DMS53 treated with DMSO at 0.1 percent for 48 hours (cell line): ENCODE measurements around the gene ADRA2C.

Experiments used
- DNase-seq: peaks from one replicate; lab custom pipeline; 2025; ENCODE audit not compliant: unreplicated experiment; lab: John Stamatoyannopoulos, UW

Gene ADRA2C

GRCh38 chr4:3791910-3792542, 25.8 kb downstream of the ADRA2C start:
- DNase-seq = no peak

- DNase-seq = no peak
Observed at GRCh38 chr4:3792813-3793212, 26.6 kb downstream of the ADRA2C start.

GRCh38 chr4:3793545-3793944, 27.4 kb downstream of the ADRA2C start:
- DNase-seq = no peak

GRCh38 chr4:3796960-3797359, 30.8 kb downstream of the ADRA2C start:
- no peak for DNase-seq

- DNase-seq = no peak
Observed at GRCh38 chr4:3797831-3798790, 31.9 kb downstream of the ADRA2C start.

GRCh38 chr4:3799496-3799895, 33.3 kb downstream of the ADRA2C start:
- DNase-seq = no peak

- no peak for DNase-seq
Observed at GRCh38 chr4:3800351-3800750, 34.2 kb downstream of the ADRA2C start.

- DNase-seq = no peak
Observed at GRCh38 chr4:3801521-3801920, 35.3 kb downstream of the ADRA2C start.

GRCh38 chr4:3801931-3802550, 35.9 kb downstream of the ADRA2C start:
- no peak for DNase-seq

- DNase-seq = no peak
Observed at GRCh38 chr4:3802571-3803474, 36.6 kb downstream of the ADRA2C start.

GRCh38 chr4:3803475-3803847, 37.3 kb downstream of the ADRA2C start:
- DNase-seq = no peak

- no peak for DNase-seq
Observed at GRCh38 chr4:3803946-3804345, 37.8 kb downstream of the ADRA2C start.

GRCh38 chr4:3805026-3805425, 38.8 kb downstream of the ADRA2C start:
- no peak for DNase-seq

- DNase-seq = no peak
Observed at GRCh38 chr4:3805731-3806130, 39.5 kb downstream of the ADRA2C start.

GRCh38 chr4:3807311-3807710, 41.1 kb downstream of the ADRA2C start:
- no peak for DNase-seq

GRCh38 chr4:3807822-3808496, 41.8 kb downstream of the ADRA2C start:
- DNase-seq = no peak

GRCh38 chr4:3808597-3808996, 42.4 kb downstream of the ADRA2C start:
- DNase-seq = no peak

GRCh38 chr4:3809028-3809427, 42.8 kb downstream of the ADRA2C start:
- DNase-seq = no peak

- no peak for DNase-seq
Observed at GRCh38 chr4:3809451-3810110, 43.4 kb downstream of the ADRA2C start.
